PFSK-1 (cell line): ENCODE results near the gene HPS1.

Experiments used
- FOXP2 ChIP-seq: optimal IDR thresholded peaks from 2 replicates; pipeline ENCODE3; 2011; ENCODE audit warnings: borderline replicate concordance, control low read depth, inconsistent platforms; ENCODE audit not compliant: insufficient read depth; ENCODE audit errors: extremely low read length, extremely low read depth
- POLR2AphosphoS5 ChIP-seq: IDR thresholded peaks from 2 replicates; pipeline ENCODE4 v1.6.1; 2012; ENCODE audit warnings: low read depth, mild to moderate bottlenecking, control low read depth, low read length, moderate library complexity
- SIN3A ChIP-seq: IDR thresholded peaks from 2 replicates; pipeline ENCODE4 v1.6.1; 2012; ENCODE audit warnings: mild to moderate bottlenecking, low read length, moderate library complexity, borderline replicate concordance; ENCODE audit not compliant: insufficient read depth
- TAF1 ChIP-seq: IDR thresholded peaks from 2 replicates; pipeline ENCODE4 v1.6.1; 2012; ENCODE audit warnings: low read length, control low read depth, borderline replicate concordance; ENCODE audit not compliant: insufficient read depth
- TF ChIP-seq, protein P1 (sequence below), 2 experiments: IDR thresholded peaks; 2 replicates each; pipeline versions ENCODE4 v1.6.1 to v1.8.0; 2011 to 2012; ENCODE audit warnings: low read depth in 2 of 2, low read length in 2 of 2, control low read depth in 1 of 2, inconsistent platforms in 1 of 2, mild to moderate bottlenecking in 1 of 2, moderate library complexity in 1 of 2; ENCODE audit not compliant: insufficient read depth in 1 of 2

HPS1 gene

DNA sequence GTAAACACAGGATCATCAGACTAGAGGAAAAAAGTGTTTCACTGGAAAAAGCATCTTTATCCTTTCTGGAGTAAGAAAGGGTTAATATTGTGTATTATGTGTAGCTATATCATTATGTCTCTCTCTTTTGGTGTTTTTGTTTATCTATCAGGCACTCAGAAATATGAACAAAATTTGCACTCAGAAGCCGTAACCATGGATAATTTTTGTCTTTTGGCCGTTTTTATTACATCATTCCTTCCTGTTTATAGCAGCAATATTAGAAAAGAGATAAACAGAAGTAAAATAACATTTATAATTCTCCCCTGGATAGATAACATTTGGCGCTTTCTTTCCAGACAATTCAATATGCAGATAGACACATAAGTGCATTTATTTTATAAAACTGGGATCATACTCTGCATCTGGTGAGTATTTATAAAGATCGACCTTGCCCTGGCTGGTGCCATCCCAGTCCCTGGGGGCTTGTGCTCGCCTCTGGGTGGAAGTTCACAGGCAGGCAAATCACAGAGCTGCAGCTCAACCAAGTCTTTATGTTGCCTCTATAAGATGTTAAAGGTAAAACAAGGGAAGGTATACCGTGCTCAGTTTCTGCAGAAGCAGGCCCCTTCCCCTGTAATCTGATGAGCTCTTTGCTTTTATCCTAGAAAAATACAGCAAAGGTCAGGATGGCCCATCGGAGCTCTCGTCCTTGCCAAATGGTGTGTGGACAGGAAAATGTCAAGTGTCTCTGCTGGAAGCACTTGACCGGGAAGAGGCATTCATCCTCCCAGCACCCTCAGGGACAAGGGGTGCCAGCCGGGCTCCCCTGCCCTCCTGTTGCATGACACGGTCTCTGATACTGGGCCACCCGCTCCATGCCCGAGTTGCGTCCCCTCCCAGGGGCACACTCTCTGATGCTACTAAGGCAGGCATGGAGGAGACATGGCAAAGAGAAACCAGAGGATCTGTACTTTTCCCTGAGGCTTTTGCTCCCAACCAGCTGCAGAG is 75.6 kb downstream of the HPS1 start:
- TF ChIP-seq SIN3A = no peak
- no peak for TF ChIP-seq POLR2AphosphoS5
- TF ChIP-seq FOXP2 = no peak
- TF ChIP-seq, protein P1, sequence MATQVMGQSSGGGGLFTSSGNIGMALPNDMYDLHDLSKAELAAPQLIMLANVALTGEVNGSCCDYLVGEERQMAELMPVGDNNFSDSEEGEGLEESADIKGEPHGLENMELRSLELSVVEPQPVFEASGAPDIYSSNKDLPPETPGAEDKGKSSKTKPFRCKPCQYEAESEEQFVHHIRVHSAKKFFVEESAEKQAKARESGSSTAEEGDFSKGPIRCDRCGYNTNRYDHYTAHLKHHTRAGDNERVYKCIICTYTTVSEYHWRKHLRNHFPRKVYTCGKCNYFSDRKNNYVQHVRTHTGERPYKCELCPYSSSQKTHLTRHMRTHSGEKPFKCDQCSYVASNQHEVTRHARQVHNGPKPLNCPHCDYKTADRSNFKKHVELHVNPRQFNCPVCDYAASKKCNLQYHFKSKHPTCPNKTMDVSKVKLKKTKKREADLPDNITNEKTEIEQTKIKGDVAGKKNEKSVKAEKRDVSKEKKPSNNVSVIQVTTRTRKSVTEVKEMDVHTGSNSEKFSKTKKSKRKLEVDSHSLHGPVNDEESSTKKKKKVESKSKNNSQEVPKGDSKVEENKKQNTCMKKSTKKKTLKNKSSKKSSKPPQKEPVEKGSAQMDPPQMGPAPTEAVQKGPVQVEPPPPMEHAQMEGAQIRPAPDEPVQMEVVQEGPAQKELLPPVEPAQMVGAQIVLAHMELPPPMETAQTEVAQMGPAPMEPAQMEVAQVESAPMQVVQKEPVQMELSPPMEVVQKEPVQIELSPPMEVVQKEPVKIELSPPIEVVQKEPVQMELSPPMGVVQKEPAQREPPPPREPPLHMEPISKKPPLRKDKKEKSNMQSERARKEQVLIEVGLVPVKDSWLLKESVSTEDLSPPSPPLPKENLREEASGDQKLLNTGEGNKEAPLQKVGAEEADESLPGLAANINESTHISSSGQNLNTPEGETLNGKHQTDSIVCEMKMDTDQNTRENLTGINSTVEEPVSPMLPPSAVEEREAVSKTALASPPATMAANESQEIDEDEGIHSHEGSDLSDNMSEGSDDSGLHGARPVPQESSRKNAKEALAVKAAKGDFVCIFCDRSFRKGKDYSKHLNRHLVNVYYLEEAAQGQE (IDR thresholded peaks at IDR 0.05; ENCODE audit: insufficient read depth in 1 of 2, low read depth in 2 of 2, low read length in 2 of 2) = no peak
- TF ChIP-seq TAF1 = no peak

DNA sequence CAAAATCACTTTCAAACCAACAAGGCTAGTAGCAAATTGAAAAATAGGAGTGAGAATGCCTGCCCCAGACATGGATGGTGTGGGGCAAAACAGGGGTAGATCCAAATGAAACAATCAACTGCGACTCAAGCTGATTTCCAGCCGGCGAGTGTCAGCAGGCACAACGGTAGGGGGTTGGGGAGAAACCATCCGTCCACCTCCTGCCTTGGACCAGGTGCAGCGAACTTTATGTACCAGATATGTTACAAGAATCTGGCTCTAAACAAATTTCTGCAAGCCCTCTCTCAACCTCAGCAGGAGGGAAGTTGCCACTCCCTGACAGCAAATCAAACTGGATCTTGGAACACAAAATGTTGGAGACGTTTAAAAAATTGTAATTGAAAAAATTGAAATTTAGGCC is 76.9 kb downstream of the HPS1 start:
- no peak for TF ChIP-seq SIN3A

DNA sequence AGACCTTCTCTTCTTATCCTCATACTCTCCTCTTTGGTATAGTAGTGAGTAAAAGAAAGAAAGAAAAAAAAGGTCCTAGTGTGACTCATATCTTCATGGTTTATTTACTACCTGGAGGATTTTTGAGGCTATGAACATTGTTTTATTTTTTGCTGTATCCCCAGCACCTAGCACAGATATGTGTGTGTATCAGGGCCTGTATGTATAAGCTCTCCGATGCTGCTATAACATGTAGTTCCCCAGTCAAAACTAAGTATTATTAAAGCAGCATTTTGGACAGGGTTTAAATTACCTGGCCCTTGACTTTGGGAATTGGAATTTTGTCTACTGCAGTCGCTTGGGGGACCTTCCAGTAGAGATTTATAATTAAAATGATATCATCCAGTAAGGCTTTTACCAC is 78.1 kb downstream of the HPS1 start:
- TF ChIP-seq TAF1 (no peak), POLR2AphosphoS5 (no peak), SIN3A (no peak), FOXP2 (no peak)
- TF ChIP-seq, protein P1 (IDR thresholded peaks at IDR 0.05; ENCODE audit: insufficient read depth in 1 of 2, low read depth in 2 of 2, low read length in 2 of 2) = no peak

DNA sequence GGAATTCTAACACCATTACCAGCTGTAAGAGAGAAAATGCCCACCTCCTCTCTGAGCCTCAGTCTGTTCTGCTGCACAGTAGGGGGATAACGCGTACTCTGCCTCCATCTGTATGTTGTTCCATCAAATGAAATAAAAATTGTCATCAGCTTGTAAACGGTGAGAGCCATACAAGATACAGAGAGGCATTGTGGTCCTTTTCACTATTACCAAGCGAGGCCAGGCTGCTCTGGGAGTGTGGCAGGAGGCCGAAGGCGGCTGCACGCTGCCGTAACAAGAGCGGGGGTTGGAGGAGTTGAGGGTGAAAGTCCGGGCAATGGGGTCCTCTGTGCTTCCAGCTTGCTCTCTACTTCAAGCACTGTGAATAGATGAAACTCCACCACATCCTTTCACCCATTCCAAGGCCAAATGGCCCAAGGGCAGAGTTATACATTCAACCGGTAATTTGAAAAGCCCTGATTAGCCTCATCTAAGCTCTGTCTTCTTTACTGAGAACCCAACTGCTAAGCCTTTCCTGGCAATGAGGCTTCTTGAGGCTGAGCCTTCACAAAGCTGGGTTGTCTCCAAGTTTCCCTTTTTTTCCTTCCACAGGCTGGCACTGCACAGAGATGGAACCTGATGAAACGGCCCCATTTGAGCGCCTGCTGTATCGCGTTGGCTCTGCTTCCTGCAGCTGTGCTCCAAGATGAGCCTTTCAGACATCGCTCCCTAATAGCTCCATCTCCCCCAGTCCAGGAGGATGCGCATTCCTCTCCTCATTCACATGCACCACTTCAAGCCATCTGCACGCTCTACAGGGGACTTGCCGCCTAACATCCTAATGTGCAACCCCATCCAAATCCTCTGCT is 78.9 kb downstream of the HPS1 start:
- TF ChIP-seq, protein P1 (IDR thresholded peaks at IDR 0.05; ENCODE audit: insufficient read depth in 1 of 2, low read depth in 2 of 2, low read length in 2 of 2) = no peak
- TF ChIP-seq POLR2AphosphoS5 (no peak), FOXP2 (no peak), SIN3A (no peak), TAF1 (no peak)
